DMS53 (cell line): ENCODE data around the gene EVI5L.

Experiments used
- DNase-seq: peaks from one replicate; lab custom pipeline; 2025; lab: John Stamatoyannopoulos, UW

Gene EVI5L

GRCh38 chr19:7817801-7818200 lies 12.2 kb upstream of the EVI5L start:
- no peak for DNase-seq

- no peak for DNase-seq
Measured at GRCh38 chr19:7818806-7819205, 11.2 kb upstream of the EVI5L start.

GRCh38 chr19:7819337-7819736 lies 10.7 kb upstream of the EVI5L start:
- no peak for DNase-seq

- no peak for DNase-seq
Measured at GRCh38 chr19:7820588-7820987, 9.4 kb upstream of the EVI5L start.

GRCh38 chr19:7822910-7823515 lies 7.0 kb upstream of the EVI5L start:
- no peak for DNase-seq

GRCh38 chr19:7823686-7824301 lies 6.2 kb upstream of the EVI5L start:
- DNase-seq: no peak

- no peak for DNase-seq
Measured at GRCh38 chr19:7829166-7829520, 875 bp upstream of the EVI5L start.

- DNase-seq: no peak
Measured at GRCh38 chr19:7830272-7830771, 304 bp downstream of the EVI5L start.

GRCh38 chr19:7830823-7831222 lies 805 bp downstream of the EVI5L start:
- no peak for DNase-seq

- no peak for DNase-seq
Measured at GRCh38 chr19:7831452-7831851, 1.4 kb downstream of the EVI5L start.

GRCh38 chr19:7832009-7832408 lies 2.0 kb downstream of the EVI5L start:
- no peak for DNase-seq

- no peak for DNase-seq
Measured at GRCh38 chr19:7832781-7833180, 2.8 kb downstream of the EVI5L start.

- DNase-seq: no peak
Measured at GRCh38 chr19:7833225-7834099, 3.4 kb downstream of the EVI5L start.

- DNase-seq: no peak
Measured at GRCh38 chr19:7839476-7839875, 9.5 kb downstream of the EVI5L start.

GRCh38 chr19:7840629-7841028 lies 10.6 kb downstream of the EVI5L start:
- DNase-seq: no peak

- no peak for DNase-seq
Measured at GRCh38 chr19:7841751-7842660, 12.0 kb downstream of the EVI5L start.

GRCh38 chr19:7842661-7843294 lies 12.8 kb downstream of the EVI5L start:
- DNase-seq: no peak

GRCh38 chr19:7843521-7843920 lies 13.5 kb downstream of the EVI5L start:
- no peak for DNase-seq

GRCh38 chr19:7844405-7844804 lies 14.4 kb downstream of the EVI5L start:
- no peak for DNase-seq

GRCh38 chr19:7844951-7845350 lies 14.9 kb downstream of the EVI5L start:
- no peak for DNase-seq

GRCh38 chr19:7845390-7846154 lies 15.6 kb downstream of the EVI5L start:
- no peak for DNase-seq
